VCaP (cell line): ENCODE results near the gene DUSP3.
A peak's percentile ranks its signal among the peaks of the same experiment; 100 is the strongest.

ENCODE experiments used
- H3K27ac ChIP-seq: fragments of 450-650 bp; 2 replicates; pipeline ENCODE4 v1.5.1; 2017
- TF ChIP-seq, protein P1 (sequence below): fragments of 450-650 bp; conservative IDR thresholded peaks from 2 replicates; pipeline ENCODE4 v1.5.1; 2017; ENCODE audit warnings: mild to moderate bottlenecking, moderate library complexity

The DUSP3 gene

DNA sequence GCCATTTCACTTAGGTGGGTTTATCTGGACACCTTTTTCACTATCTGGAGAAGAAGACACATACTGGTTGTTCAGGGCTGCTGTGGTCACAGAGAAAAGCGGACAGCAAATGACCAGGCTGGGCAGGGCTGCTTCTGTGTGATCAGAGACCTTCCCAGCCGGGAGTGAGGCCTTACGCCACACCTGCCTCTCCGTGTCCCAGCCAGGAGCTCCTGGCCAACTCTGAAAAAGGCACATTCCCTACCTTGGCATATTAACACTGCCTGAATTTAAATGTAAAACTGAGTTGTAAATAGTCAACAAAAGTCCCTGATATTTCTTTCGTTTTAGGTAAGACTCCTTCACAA, 11.1 kb downstream of the DUSP3 start:
- TF ChIP-seq, protein P1, sequence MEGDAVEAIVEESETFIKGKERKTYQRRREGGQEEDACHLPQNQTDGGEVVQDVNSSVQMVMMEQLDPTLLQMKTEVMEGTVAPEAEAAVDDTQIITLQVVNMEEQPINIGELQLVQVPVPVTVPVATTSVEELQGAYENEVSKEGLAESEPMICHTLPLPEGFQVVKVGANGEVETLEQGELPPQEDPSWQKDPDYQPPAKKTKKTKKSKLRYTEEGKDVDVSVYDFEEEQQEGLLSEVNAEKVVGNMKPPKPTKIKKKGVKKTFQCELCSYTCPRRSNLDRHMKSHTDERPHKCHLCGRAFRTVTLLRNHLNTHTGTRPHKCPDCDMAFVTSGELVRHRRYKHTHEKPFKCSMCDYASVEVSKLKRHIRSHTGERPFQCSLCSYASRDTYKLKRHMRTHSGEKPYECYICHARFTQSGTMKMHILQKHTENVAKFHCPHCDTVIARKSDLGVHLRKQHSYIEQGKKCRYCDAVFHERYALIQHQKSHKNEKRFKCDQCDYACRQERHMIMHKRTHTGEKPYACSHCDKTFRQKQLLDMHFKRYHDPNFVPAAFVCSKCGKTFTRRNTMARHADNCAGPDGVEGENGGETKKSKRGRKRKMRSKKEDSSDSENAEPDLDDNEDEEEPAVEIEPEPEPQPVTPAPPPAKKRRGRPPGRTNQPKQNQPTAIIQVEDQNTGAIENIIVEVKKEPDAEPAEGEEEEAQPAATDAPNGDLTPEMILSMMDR = no peak
- H3K27ac ChIP-seq = no peak overlapping the region

DNA sequence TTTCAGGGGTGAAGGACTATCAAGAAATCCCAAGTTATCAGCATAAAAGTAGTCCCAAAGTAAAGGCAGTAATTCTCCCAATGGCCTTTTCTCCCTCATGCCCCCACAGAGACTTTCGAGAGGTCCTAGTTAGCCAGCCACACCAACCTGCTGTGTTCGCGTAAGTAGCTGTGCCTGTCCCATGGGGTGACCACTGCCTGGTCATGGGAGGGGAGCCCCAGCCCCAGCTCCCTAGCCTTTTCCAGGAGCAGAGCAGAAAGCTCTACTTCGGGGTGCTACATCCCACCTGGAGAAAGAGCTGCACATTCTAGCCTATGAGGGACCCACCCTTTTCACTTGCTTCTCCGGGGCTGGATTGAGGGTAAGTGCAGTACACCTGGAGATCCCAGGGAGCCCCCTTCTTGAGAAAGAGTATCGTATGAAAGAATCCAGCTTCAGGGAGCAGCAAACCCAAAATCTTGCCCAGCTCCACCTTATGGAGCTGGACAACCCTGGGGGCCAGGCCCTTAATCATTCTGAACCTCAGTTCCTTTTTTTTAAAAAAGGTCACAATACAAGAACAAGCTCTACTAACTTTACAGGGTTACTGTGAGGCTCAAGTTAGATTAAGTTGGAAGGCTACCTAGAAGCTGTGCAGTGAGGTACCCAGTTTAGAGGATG, 11.6 kb downstream of the DUSP3 start:
- H3K27ac ChIP-seq = no peak overlapping the region
- TF ChIP-seq, protein P1 = no peak

DNA sequence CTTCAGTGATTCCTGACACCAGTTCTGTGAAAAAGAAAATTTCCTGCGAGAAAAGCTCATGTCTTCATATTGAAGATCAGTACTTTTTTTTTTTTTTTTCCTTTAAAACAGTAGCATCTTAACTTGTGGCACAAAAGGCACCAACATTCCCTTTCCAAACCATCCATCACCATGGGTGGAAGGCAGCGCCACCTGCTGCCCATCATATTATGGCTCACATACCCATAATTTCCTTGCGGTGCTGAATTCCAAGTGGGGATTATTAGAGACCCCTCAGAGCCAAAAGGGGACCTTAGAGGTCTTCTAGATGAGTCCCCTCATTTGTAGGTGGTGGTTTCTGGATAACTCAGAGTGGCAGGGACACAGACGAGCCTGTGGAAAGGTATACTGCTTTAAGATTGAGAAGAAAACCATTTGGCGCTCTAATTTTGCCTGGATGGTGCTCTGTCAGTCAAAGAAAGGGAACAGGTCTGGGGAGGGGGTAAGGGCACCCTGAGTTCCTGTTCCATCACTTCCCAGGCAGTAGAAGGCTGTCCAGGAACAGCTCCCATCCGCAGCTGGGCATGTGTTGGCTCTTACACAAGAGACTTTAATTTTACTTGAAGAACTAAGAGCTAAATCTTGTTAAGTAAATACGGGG, 12.2 kb downstream of the DUSP3 start:
- TF ChIP-seq, protein P1 = peak; percentile 97
- no peak overlapping the region for H3K27ac ChIP-seq

DNA sequence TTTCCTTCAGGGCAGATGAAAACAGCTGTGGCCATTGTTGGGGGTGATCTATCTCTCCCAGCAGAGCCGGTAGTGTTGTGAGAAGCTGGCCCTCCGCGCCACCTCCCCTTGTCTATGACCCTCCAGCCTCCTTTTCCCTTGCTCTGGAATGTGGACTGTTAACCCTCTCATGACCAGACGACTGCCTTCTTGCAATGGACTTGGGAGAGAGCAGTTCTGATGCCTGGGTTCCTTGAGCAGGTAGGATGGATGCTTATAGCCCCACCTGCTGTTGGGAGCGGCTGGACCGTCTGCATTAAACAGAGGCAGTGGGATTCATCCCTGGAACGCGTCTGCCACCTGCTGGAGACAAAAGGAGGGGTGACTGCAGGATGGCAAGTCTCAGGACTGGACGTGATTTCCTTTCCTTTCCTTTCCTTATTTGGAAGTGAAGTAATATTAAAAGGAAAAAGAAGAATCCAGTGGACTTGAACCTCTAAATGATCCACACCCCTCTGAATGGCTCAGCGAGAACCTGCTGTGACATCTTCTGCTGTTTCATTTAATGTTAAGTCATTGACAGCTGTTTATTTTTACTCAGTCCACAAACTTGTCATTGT, 18.4 kb downstream of the DUSP3 start:
- TF ChIP-seq, protein P1 = peak; percentile 100
- H3K27ac ChIP-seq = no peak overlapping the region

DNA sequence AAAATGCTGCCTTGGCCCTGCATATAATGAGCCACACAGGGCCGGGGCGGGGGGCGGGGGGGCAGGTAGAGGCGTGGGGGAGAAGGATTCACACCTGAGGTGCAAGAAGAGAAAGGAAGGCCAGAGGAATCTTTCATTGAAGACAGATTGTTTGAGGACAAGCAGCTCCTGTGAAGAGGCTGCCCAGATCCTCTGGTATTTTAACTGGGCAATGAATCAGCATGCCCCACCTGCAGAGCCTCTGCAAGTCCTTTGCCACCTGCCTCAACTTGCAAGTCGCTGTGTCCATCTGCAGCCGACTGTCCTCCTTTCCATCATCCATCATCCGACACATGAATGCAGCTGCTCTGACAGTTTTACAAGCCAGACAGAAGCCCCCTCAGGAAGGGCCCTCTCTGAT, 18.9 kb downstream of the DUSP3 start:
- TF ChIP-seq, protein P1 = no peak
- no peak overlapping the region for H3K27ac ChIP-seq

DNA sequence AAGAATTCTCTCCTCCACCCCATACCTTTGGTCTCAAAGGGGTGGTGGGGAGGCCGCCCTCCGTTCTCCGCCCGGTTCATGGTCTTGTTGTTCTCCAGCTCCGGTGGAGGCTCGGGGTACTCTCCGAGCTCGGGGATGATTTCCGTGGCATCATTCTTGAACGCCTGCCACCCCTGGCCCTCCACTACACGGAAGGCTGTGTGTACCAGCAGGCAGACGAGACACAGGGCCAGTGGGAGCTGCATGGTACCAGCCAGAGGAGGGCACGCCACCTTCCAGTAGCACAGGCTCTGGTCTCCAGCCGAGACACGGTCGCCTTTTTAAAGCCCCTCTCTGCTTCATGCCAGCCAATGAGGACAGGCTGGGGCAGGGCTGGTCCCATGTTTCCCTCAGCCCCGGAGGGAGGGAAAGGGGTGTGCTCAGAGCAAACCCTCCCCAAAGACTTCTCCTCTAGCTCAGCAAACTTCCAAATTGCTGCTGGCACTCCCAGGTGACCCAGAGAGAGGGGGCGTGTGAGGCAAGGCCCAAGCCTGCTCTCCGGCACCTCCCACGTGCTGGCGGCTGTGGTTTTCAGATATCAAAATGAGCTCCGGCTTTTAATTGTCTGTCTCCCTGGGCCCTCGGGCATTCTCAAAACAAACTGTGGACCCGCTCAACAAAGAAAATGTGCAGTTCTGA, 20.1 kb downstream of the DUSP3 start, which contains the start of gene SOST:
TSS of gene SOST (minus strand) at position 295 of the 678 bp plus-strand sequence. CDS start at position 245, 50 bp downstream.
- TF ChIP-seq, protein P1 = no peak
- no peak within 1 kb of the TSS for H3K27ac ChIP-seq

DNA sequence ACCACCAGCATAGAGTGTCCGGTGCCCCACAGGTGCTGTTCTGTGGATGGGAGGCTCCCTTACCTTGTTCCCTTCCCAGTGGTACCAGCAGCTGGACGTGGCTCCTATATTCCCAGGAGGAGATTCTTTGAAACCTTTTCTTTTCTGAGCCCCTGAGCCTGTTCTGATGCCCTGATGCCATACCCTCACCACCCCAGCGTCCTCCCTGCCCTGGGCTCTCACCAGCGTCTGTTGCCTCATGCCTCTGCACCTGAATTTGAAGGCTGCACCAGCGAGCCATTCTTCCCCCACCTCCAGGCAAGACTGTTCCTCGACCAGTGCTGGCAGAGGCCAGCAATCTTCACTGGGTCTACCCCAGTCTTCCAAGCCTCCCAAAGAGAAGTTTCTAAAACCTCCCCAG, 20.7 kb downstream of the DUSP3 start:
- TF ChIP-seq, protein P1 = no peak
- no peak overlapping the region for H3K27ac ChIP-seq
